Endothelial cell of umbilical vein (primary cell): Measurements from ENCODE around the gene AHI1.

Experiments used
- CTCF ChIP-seq, 2 donors: IDR thresholded peaks; 1 replicate in 1 of 2; 2 replicates in 1 of 2; pipeline ENCODE4 v1.5.1; 2011; ENCODE audit warnings: low read length in 2 of 2, mild to moderate bottlenecking in 2 of 2, moderate library complexity in 2 of 2, control low read depth in 1 of 2, inconsistent platforms in 1 of 2, low read depth in 1 of 2; ENCODE audit not compliant: insufficient read depth in 1 of 2; ENCODE audit errors: extremely low read depth in 1 of 2
- POLR2AphosphoS5 ChIP-seq: IDR thresholded peaks from 2 replicates; pipeline ENCODE4 v1.6.1; 2012; ENCODE audit warnings: low read depth, mild to moderate bottlenecking, control low read depth, low read length, moderate library complexity; ENCODE audit not compliant: insufficient read depth

- TF ChIP-seq CTCF (IDR thresholded peaks at IDR 0.05; ENCODE audit: extremely low read depth in 1 of 2, insufficient read depth in 1 of 2, low read depth in 1 of 2, low read length in 2 of 2) (no peak), POLR2AphosphoS5 (no peak)
Measured at GRCh38 chr6:135531954-135532490, 34.5 kb upstream of the AHI1 start.
